Natural killer cell (primary cell): ENCODE measurements around the gene PILRB. TPM values are rescaled to one million over a fixed set of nuclear protein-coding genes. Genes with fewer than 3 reads are reported as not detected.
A peak's percentile ranks its signal among the peaks of the same experiment; 100 is the strongest.

Experiments used
- ATAC-seq, 3 donors: fragments of 150-1000 bp in 2 of 3; fragments of 200-7000 bp in 1 of 3; cut with Tn5 transposase; 1 replicate in 1 of 3; 2 replicates in 2 of 3; pipeline ENCODE4 v1.10.0; 2021; ENCODE audit warnings: mild to moderate bottlenecking in 2 of 3, moderate library complexity in 2 of 3
- DNase-seq, 2 donors: peaks; one replicate each; pipeline versions ENCODE4 v3.0.0 to v3.0.0-alpha.2; 2013 to 2021; ENCODE audit warnings: mixed read lengths in 1 of 2
- H3K27ac ChIP-seq: one replicate; pipeline ENCODE4 v1.5.1; 2013; ENCODE audit warnings: mild to moderate bottlenecking, low read length
- H3K27me3 ChIP-seq: one replicate; pipeline ENCODE4 v1.6.1; 2013; ENCODE audit warnings: low read length; ENCODE audit not compliant: control insufficient read depth, insufficient read depth
- H3K36me3 ChIP-seq: one replicate; pipeline ENCODE4 v1.6.1; 2013; ENCODE audit warnings: low read length; ENCODE audit not compliant: control insufficient read depth, insufficient read depth
- H3K4me1 ChIP-seq: one replicate; pipeline ENCODE4 v1.6.1; 2013; ENCODE audit warnings: low read length; ENCODE audit not compliant: control insufficient read depth, insufficient read depth
- H3K4me3 ChIP-seq: one replicate; pipeline ENCODE4 v1.5.1; 2013; ENCODE audit warnings: low read length
- H3K9me3 ChIP-seq: one replicate; pipeline ENCODE4 v1.6.1; 2013; ENCODE audit warnings: low read length; ENCODE audit not compliant: control insufficient read depth, insufficient read depth
- H3K27ac Mint-ChIP-seq, 2 donors: one replicate each; pipeline ENCODE4 v1.8.0; 2022; ENCODE audit warnings: mild to moderate bottlenecking in 2 of 2, mixed read lengths in 2 of 2, moderate library complexity in 1 of 2
- H3K27me3 Mint-ChIP-seq, 2 donors: one replicate each; pipeline ENCODE4 v1.8.0; 2022; ENCODE audit warnings: low read depth in 2 of 2, mixed read lengths in 2 of 2
- H3K36me3 Mint-ChIP-seq: one replicate; pipeline ENCODE4 v1.8.0; 2022; ENCODE audit warnings: mixed read lengths
- H3K4me1 Mint-ChIP-seq, 2 donors: one replicate each; pipeline ENCODE4 v1.8.0; 2022; ENCODE audit warnings: mixed read lengths in 2 of 2
- H3K4me3 Mint-ChIP-seq: one replicate; pipeline ENCODE4 v1.8.0; 2022; ENCODE audit warnings: mild to moderate bottlenecking, moderate library complexity, mixed read lengths
- H3K9me3 Mint-ChIP-seq, 2 donors: one replicate each; pipeline ENCODE4 v1.8.0; 2022; ENCODE audit warnings: mixed read lengths in 2 of 2
- CTCF ChIP-seq: fragments of 200-600 bp; IDR thresholded peaks from one replicate; pipeline ENCODE4 v1.8.0; 2022; ENCODE audit warnings: antibody characterized with exemption
- WGBS: methylation state at CpG from one replicate; pipeline ENCODE4 v1.1.7; 2013; ENCODE audit warnings: missing lambda C conversion rate; ENCODE audit not compliant: insufficient coverage; 5-methylcytosine and 5-hydroxymethylcytosine counted together
- intact Hi-C: fragments of 100-400 bp; cut with micrococcal nuclease; formaldehyde crosslinking; loops from one replicate; pipeline ENCODE4 v1.14.2; 2022
- total RNA-seq, 4 donors: library from RNA; stranded (reverse); fragments of 120-200 nt in 1 of 4; gene quantifications; one replicate each; pipeline versions ENCODE4 v1.2.3 to v1.2.4, GENCODE V29; 2013 to 2022

The PILRB gene
- total RNA-seq, 3 donors from 2014 or later (not counting 1 experiment from before 2014, with no cell fraction given) = 143 to 206 (median 157) TPM

DNA sequence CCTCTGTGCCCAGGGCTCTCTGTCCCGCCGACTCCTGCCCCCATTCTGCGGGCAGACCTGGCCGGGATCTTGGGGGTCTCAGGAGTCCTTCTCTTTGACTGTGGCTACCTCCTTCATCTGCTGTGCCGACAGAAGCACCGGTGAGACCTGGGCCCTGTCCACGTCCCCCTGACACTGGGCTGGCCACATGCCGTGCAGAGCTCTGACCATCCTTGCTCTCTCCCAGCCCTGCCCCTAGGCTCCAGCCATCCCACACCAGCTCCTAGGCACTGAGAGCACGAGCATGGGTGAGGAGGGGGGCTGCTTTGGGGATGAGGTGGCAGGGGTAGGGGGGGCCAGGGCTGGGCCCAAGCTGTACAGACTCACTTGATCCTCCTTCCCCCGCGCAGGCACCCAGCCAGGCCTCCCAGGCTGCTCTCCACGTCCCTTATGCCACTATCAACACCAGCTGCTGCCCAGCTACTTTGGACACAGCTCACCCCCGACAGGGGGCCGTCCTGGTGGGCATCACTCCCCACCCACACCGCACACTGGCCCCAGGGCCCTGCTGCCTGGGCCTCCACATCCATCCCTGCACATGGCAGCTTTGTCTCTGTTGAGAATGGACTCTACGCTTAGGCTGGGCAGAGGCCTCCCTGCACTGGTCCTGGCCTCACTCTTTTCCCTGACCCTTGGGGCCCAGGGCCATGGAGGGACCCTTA is 4.8 kb upstream of the PILRB start:
- H3K4me1 ChIP-seq = peaks cover 60% of the 10 kb centered on the region
- TF ChIP-seq CTCF = no peak
- WGBS = 84% methylated on average over 15 of the region's 16 CpGs
- peaks cover 53% of the 10 kb centered on the region for H3K36me3 ChIP-seq
- no peaks in the 10 kb centered on the region for H3K9me3 Mint-ChIP-seq
- no peaks in the 10 kb centered on the region for H3K27me3 ChIP-seq
- H3K4me3 Mint-ChIP-seq = peak overlapping the region; percentile 95
- no peaks in the 10 kb centered on the region for H3K36me3 Mint-ChIP-seq
- peak in 1 of 3 donors; percentile 1 for ATAC-seq
- no peak for DNase-seq
- H3K27ac ChIP-seq = peak overlapping the region; percentile 66
- H3K4me3 ChIP-seq = peak overlapping the region; percentile 70
- no peaks in the 10 kb centered on the region for H3K9me3 ChIP-seq
- intact Hi-C loops = loop anchor here (2.0 kb wide), 1 partner anchor 16 kb away; no protein-coding TSS in a partner anchor
- H3K27ac Mint-ChIP-seq = peak overlapping the region; percentile 92 to 98
- H3K27me3 Mint-ChIP-seq = no peaks in the 10 kb centered on the region
- peaks cover 28 to 62% of the 10 kb centered on the region in 2 donors for H3K4me1 Mint-ChIP-seq

DNA sequence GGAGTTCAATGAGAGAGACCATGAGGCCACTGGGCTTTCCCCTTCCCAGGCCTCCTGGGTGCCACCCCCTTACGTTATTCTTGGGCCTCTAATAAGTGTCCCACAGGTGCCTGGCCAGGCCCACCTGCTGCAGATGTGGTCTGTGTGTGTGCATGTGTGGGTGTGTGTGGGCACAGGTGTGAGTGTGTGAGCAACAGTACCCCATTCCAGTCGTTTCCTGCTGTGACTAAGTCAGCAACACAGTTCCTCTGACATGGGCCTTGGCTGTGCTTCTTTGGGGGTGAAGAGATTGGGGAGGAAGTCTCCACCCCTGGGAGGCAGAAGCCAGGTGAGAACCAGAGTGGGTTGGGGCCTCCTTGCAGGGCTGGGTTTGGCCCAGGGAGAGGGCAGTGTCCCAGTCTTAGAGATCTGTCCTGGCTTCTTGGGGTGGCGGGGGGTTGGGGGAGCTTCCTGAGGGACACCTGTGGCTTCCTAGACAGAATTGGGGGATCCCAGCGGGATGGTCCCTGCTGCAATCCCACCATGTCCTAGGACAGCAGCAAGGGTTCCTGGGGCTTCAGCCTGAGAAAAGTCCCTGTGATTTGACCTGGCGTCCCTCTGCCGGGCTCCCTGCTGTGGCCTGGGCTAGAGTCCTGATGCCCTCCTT is 4.1 kb upstream of the PILRB start:
- peak overlapping the region; percentile 66 for H3K27ac ChIP-seq
- no peaks in the 10 kb centered on the region for H3K9me3 Mint-ChIP-seq
- peak overlapping the region; percentile 92 to 98 for H3K27ac Mint-ChIP-seq
- H3K36me3 Mint-ChIP-seq = no peaks in the 10 kb centered on the region
- H3K4me1 Mint-ChIP-seq = peaks cover 28 to 62% of the 10 kb centered on the region in 2 donors
- ATAC-seq (peak; percentile 19 to 43 (median 25)), DNase-seq (peak; percentile 44 to 54)
- H3K27me3 ChIP-seq = no peaks in the 10 kb centered on the region
- H3K9me3 ChIP-seq = no peaks in the 10 kb centered on the region
- peaks cover 60% of the 10 kb centered on the region for H3K36me3 ChIP-seq
- no peak for TF ChIP-seq CTCF
- peak overlapping the region; percentile 95 for H3K4me3 Mint-ChIP-seq
- WGBS = 67% methylated on average over 6 of the region's 6 CpGs
- no peaks in the 10 kb centered on the region for H3K27me3 Mint-ChIP-seq
- H3K4me1 ChIP-seq = peaks cover 64% of the 10 kb centered on the region
- H3K4me3 ChIP-seq = peak overlapping the region; percentile 70
- intact Hi-C loops = loop anchor here (2.0 kb wide), 1 partner anchor 15 kb away; no protein-coding TSS in a partner anchor

DNA sequence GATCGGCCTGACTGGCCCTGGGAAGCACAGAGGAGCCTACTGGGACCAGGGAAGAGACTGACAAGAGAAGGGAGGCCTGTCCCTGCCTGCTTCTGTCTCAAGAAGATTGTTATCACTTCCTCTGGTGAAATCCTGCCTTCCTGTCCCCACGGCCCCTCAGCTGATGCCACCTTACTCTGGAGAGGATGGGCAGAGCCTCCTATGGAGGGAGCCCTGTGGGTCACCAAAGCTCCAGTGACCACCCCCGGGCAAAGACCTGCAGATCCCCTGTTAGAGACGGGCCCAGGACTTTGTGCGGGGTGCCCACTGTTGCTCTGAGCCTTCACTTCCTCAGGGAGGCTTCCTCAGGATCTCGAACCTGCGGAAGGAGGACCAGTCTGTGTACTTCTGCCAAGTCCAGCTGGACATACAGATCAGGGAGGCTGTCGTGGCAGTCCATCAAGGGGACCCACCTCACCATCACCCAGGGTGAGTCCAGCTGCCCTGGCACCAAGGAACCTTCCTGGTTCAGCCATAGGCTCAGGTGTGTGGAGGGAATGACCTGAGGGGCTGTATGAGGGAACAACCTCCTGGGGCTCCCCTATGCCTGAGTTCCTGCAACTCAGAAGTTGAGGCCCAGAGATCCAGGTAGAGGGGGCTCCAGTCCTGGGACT is 1.4 kb upstream of the PILRB start:
- H3K36me3 Mint-ChIP-seq = peaks cover 11% of the 10 kb centered on the region

More for the DNA sequence above, 1.4 kb upstream of the PILRB start:
- Mint-ChIP-seq H3K27me3 (no peaks in the 10 kb centered on the region), H3K4me1 (peaks cover 27 to 55% of the 10 kb centered on the region in 2 donors), H3K27ac (peak overlapping the region; percentile 92 to 98), H3K4me3 (no peak overlapping the region), H3K9me3 (no peaks in the 10 kb centered on the region)
- H3K27ac ChIP-seq = no peak overlapping the region
- H3K9me3 ChIP-seq = no peaks in the 10 kb centered on the region
- no peaks in the 10 kb centered on the region for H3K27me3 ChIP-seq
- ATAC-seq (no peak), DNase-seq (no peak)
- H3K4me3 ChIP-seq = no peak overlapping the region
- TF ChIP-seq CTCF = no peak
- H3K36me3 ChIP-seq = peaks cover 70% of the 10 kb centered on the region
- 89% methylated on average over 8 of the region's 8 CpGs for WGBS
- intact Hi-C loops = no loop called here
- H3K4me1 ChIP-seq = peaks cover 54% of the 10 kb centered on the region
